Measurements from ENCODE around the gene PTCSC3.

PTCSC3 gene

GRCh38 chr14:36176524-36176923 lies at the start of gene PTCSC3:
PTCSC3 (minus strand) TSS chr14:36176722.
- no peak for DNase-seq (ENCODE audit: extremely low read depth in 1 of 2, low read depth in 1 of 2)

GRCh38 chr14:36226164-36226563 lies 49.6 kb upstream of the PTCSC3 start:
- DNase-seq (ENCODE audit: extremely low read depth in 1 of 2, low read depth in 1 of 2) = no peak

GRCh38 chr14:36224176-36224575 lies 47.7 kb upstream of the PTCSC3 start:
- DNase-seq (ENCODE audit: extremely low read depth in 1 of 2, low read depth in 1 of 2) = no peak

GRCh38 chr14:36223558-36223957 lies 47.0 kb upstream of the PTCSC3 start:
- DNase-seq (ENCODE audit: extremely low read depth in 1 of 2, low read depth in 1 of 2) = no peak

- DNase-seq (ENCODE audit: extremely low read depth in 1 of 2, low read depth in 1 of 2) = no peak
Measured at GRCh38 chr14:36222952-36223468, 46.5 kb upstream of the PTCSC3 start.

- DNase-seq (ENCODE audit: extremely low read depth in 1 of 2, low read depth in 1 of 2) = no peak
Measured at GRCh38 chr14:36222337-36222736, 45.8 kb upstream of the PTCSC3 start.

- DNase-seq (ENCODE audit: extremely low read depth in 1 of 2, low read depth in 1 of 2) = no peak
Measured at GRCh38 chr14:36221112-36221511, 44.6 kb upstream of the PTCSC3 start.

GRCh38 chr14:36217732-36218131 lies 41.2 kb upstream of the PTCSC3 start:
- no peak for DNase-seq (ENCODE audit: extremely low read depth in 1 of 2, low read depth in 1 of 2)

GRCh38 chr14:36217027-36217426 lies 40.5 kb upstream of the PTCSC3 start:
- DNase-seq (ENCODE audit: extremely low read depth in 1 of 2, low read depth in 1 of 2) = no peak

GRCh38 chr14:36215217-36215598 lies 38.7 kb upstream of the PTCSC3 start:
- no peak for DNase-seq (ENCODE audit: extremely low read depth in 1 of 2, low read depth in 1 of 2)

GRCh38 chr14:36214476-36215216 lies 38.1 kb upstream of the PTCSC3 start:
- DNase-seq (ENCODE audit: extremely low read depth in 1 of 2, low read depth in 1 of 2) = no peak

- no peak for DNase-seq (ENCODE audit: extremely low read depth in 1 of 2, low read depth in 1 of 2)
Measured at GRCh38 chr14:36212987-36213386, 36.5 kb upstream of the PTCSC3 start.

- DNase-seq (ENCODE audit: extremely low read depth in 1 of 2, low read depth in 1 of 2) = no peak
Measured at GRCh38 chr14:36212577-36212976, 36.1 kb upstream of the PTCSC3 start.

- DNase-seq (ENCODE audit: extremely low read depth in 1 of 2, low read depth in 1 of 2) = no peak
Measured at GRCh38 chr14:36208690-36209278, 32.3 kb upstream of the PTCSC3 start.

GRCh38 chr14:36207500-36207899 lies 31.0 kb upstream of the PTCSC3 start:
- no peak for DNase-seq (ENCODE audit: extremely low read depth in 1 of 2, low read depth in 1 of 2)

GRCh38 chr14:36204461-36205073 lies 28.0 kb upstream of the PTCSC3 start:
- no peak for DNase-seq (ENCODE audit: extremely low read depth in 1 of 2, low read depth in 1 of 2)

GRCh38 chr14:36198378-36198777 lies 21.9 kb upstream of the PTCSC3 start:
- DNase-seq (ENCODE audit: extremely low read depth in 1 of 2, low read depth in 1 of 2) = no peak

GRCh38 chr14:36194663-36195062 lies 18.1 kb upstream of the PTCSC3 start:
- no peak for DNase-seq (ENCODE audit: extremely low read depth in 1 of 2, low read depth in 1 of 2)

GRCh38 chr14:36192530-36192929 lies 16.0 kb upstream of the PTCSC3 start:
- DNase-seq (ENCODE audit: extremely low read depth in 1 of 2, low read depth in 1 of 2) = no peak

GRCh38 chr14:36183402-36183801 lies 6.9 kb upstream of the PTCSC3 start:
- DNase-seq (ENCODE audit: extremely low read depth in 1 of 2, low read depth in 1 of 2) = no peak

GRCh38 chr14:36181417-36181816 lies 4.9 kb upstream of the PTCSC3 start:
- no peak for DNase-seq (ENCODE audit: extremely low read depth in 1 of 2, low read depth in 1 of 2)

GRCh38 chr14:36177489-36177888 lies 967 bp upstream of the PTCSC3 start:
- no peak for DNase-seq (ENCODE audit: extremely low read depth in 1 of 2, low read depth in 1 of 2)
